ENCODE measurements around the gene SRRM2.

Gene SRRM2

GRCh38 chr16:2737895-2738418, 14.5 kb upstream of the SRRM2 start:
- FAIRE-seq (no peak), DNase-seq (ENCODE audit: low spot score) (no peak)

GRCh38 chr16:2738615-2739014, 13.8 kb upstream of the SRRM2 start:
- DNase-seq (ENCODE audit: low spot score) = no peak
- FAIRE-seq = no peak

GRCh38 chr16:2739625-2740430, 12.6 kb upstream of the SRRM2 start:
- no peak for FAIRE-seq
- DNase-seq (ENCODE audit: low spot score) = no peak

GRCh38 chr16:2740476-2740875, 12.0 kb upstream of the SRRM2 start:
- DNase-seq (ENCODE audit: low spot score) = no peak
- FAIRE-seq = no peak

GRCh38 chr16:2741168-2741567, 11.3 kb upstream of the SRRM2 start:
- no peak for FAIRE-seq

GRCh38 chr16:2742323-2743006, 10.0 kb upstream of the SRRM2 start:
- DNase-seq (ENCODE audit: low spot score) (no peak), FAIRE-seq (no peak)

More at GRCh38 chr16:2741168-2741567, 11.3 kb upstream of the SRRM2 start:
- DNase-seq (ENCODE audit: low spot score) = no peak

GRCh38 chr16:2743007-2743810, 9.2 kb upstream of the SRRM2 start:
- no peak for FAIRE-seq
- DNase-seq (ENCODE audit: low spot score) = no peak

GRCh38 chr16:2744711-2745110, 7.7 kb upstream of the SRRM2 start:
- no peak for FAIRE-seq
- DNase-seq (ENCODE audit: low spot score) = no peak

GRCh38 chr16:2745116-2745890, 7.1 kb upstream of the SRRM2 start:
- FAIRE-seq (no peak), DNase-seq (ENCODE audit: low spot score) (no peak)

GRCh38 chr16:2745961-2746360, 6.5 kb upstream of the SRRM2 start:
- FAIRE-seq (no peak), DNase-seq (ENCODE audit: low spot score) (no peak)

GRCh38 chr16:2748757-2749455, 3.5 kb upstream of the SRRM2 start:
- DNase-seq (ENCODE audit: low spot score) (no peak), FAIRE-seq (no peak)

GRCh38 chr16:2749476-2749875, 3.0 kb upstream of the SRRM2 start:
- FAIRE-seq (no peak), DNase-seq (ENCODE audit: low spot score) (no peak)

GRCh38 chr16:2749936-2750335, 2.5 kb upstream of the SRRM2 start:
- no peak for FAIRE-seq

GRCh38 chr16:2751577-2752034, 832 bp upstream of the SRRM2 start:
- FAIRE-seq (no peak), DNase-seq (ENCODE audit: low spot score) (no peak)

More at GRCh38 chr16:2749936-2750335, 2.5 kb upstream of the SRRM2 start:
- DNase-seq (ENCODE audit: low spot score) = no peak

GRCh38 chr16:2752850-2753732, 653 bp downstream of the SRRM2 start:
- FAIRE-seq = no peak
- peak; percentile 68 for DNase-seq (ENCODE audit: low spot score)

- no peak for FAIRE-seq
- DNase-seq (ENCODE audit: low spot score) = no peak
Measured at GRCh38 chr16:2753733-2754020, 1.2 kb downstream of the SRRM2 start.

GRCh38 chr16:2755158-2755557, 2.7 kb downstream of the SRRM2 start:
- no peak for FAIRE-seq
- DNase-seq (ENCODE audit: low spot score) = no peak

GRCh38 chr16:2756288-2757015, 4.0 kb downstream of the SRRM2 start:
- no peak for FAIRE-seq
- no peak for DNase-seq (ENCODE audit: low spot score)

- FAIRE-seq (no peak), DNase-seq (ENCODE audit: low spot score) (no peak)
Measured at GRCh38 chr16:2757344-2757743, 4.9 kb downstream of the SRRM2 start.

All from RCC 7860 (cell line).